ENCODE results near the gene MON1A. TPM values are rescaled to one million over a fixed set of nuclear protein-coding genes. Genes with fewer than 3 reads are reported as not detected.
A peak's percentile ranks its signal among the peaks of the same experiment; 100 is the strongest.
"Not testable (repeated sequence)": the region's sequence is repeated elsewhere in the genome, so short reads cannot be mapped to it uniquely, and the experiment has no call there.

The MON1A gene
- total and polyA plus RNA-seq, 9 donors, result 5.3 to 8.4 (median 7.0) TPM

GRCh38 chr3:49942651-49943050, 13.0 kb upstream of the MON1A start:
- DNase-seq, result no peak
- Histone ChIP-seq H3K27ac (ENCODE audit: low read length) (no peak overlapping the region), H3K4me1 (ENCODE audit: control insufficient read depth, insufficient read depth, low read length) (peaks cover 9% of the 10 kb centered on the region), H3K4me3 (ENCODE audit: low read length) (no peak overlapping the region), H3K27me3 (ENCODE audit: control insufficient read depth, insufficient read depth, low read length) (no peaks in the 10 kb centered on the region), H3K9me3 (replicated peaks; ENCODE audit: control insufficient read depth, low read depth, low read length) (no peaks in the 10 kb centered on the region), H3K36me3 (ENCODE audit: control insufficient read depth, insufficient read depth, low read length) (peaks cover 2% of the 10 kb centered on the region)
- no CpG with 5 or more reads among the region's 2 CpGs for WGBS (ENCODE audit: insufficient coverage)

GRCh38 chr3:49940667-49941249, 11.1 kb upstream of the MON1A start:
- Histone ChIP-seq H3K4me1 (ENCODE audit: control insufficient read depth, insufficient read depth, low read length) (peaks cover 9% of the 10 kb centered on the region), H3K36me3 (ENCODE audit: control insufficient read depth, insufficient read depth, low read length) (peaks cover 2% of the 10 kb centered on the region), H3K27me3 (ENCODE audit: control insufficient read depth, insufficient read depth, low read length) (no peaks in the 10 kb centered on the region), H3K4me3 (ENCODE audit: low read length) (peak overlapping the region; percentile 99), H3K27ac (ENCODE audit: low read length) (peak overlapping the region; percentile 99), H3K9me3 (replicated peaks; ENCODE audit: control insufficient read depth, low read depth, low read length) (no peaks in the 10 kb centered on the region)
- WGBS (ENCODE audit: insufficient coverage), result 0% methylated on average over 6 of the region's 23 CpGs
- DNase-seq, result no peak

DNA sequence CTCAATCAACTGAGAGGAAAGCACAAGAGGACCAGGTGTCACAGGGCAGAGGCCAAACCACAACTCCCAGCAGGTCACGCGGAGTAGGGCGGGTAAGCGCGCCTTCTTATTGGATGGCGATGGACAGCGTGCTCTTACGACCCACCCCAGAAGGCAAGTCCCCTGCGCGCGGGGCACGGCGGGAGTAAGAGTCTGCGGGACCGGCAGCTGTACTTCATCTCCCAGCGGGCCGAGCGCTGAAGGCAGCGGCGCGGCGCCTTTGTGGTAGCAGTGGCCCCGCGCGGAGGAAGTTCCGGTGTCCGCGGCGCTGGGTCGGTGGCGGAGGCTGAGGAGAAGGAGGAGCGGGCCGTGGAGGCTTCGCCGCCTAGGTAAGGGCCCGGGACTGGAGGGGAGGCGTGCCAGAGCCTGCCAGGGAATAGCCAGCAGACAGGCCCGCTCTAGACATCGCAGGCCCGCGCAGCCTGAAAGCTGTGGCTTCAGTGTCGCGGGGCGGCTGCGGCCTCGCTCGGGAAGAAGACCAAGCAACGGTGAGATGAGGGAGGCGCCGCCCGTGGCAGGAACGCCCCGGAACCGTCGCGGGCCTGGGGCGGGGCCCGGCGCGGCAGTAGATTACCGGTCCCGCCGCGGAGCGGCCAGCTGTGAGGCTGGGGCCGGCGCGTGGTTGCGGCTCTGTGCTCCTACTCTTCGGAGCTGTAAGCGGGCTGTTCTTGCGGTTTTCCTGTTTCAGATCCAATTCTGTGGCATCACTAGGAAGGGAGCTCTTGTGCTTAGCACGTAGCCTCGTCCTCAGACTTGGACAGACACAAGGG, 10.5 kb upstream of the MON1A start, which contains the start of gene RBM6:
TSS of gene RBM6 (plus strand) at position 293 of the 809 bp plus-strand sequence. CDS start 22,492 bp downstream, outside the sequence.
- Histone ChIP-seq H3K9me3 (replicated peaks; ENCODE audit: control insufficient read depth, low read depth, low read length) (no peaks in the 10 kb centered on the region), H3K4me3 (ENCODE audit: low read length) (peak within 1 kb of the TSS; percentile 99), H3K36me3 (ENCODE audit: control insufficient read depth, insufficient read depth, low read length) (no peaks in the 10 kb centered on the region), H3K4me1 (ENCODE audit: control insufficient read depth, insufficient read depth, low read length) (peaks cover 9% of the 10 kb centered on the region), H3K27me3 (ENCODE audit: control insufficient read depth, insufficient read depth, low read length) (no peaks in the 10 kb centered on the region), H3K27ac (ENCODE audit: low read length) (peak within 1 kb of the TSS; percentile 99)
- WGBS (ENCODE audit: insufficient coverage), result under 1% methylated on average over 74 of the region's 74 CpGs
- peak; percentile 99 for DNase-seq

DNA sequence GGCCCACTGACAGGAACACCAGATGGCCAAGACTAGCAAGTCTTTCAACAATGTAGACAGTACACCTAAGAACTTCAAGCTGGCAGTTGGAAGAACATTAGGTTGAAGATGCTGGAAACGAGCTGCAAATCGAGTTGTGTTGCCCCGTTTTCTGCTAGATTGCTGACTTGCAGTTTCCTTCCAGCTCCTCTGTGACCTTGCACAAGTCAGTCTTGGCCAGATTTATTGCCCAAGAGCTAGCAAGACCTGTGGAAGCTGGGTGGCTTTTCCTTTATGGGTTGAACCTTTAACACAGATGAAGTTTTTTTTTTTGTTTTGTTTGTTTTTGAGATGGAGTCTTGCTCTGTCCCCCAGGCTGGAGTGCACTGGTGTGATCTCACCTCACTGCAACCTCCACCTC, 7.5 kb upstream of the MON1A start:
- Histone ChIP-seq H3K36me3 (ENCODE audit: control insufficient read depth, insufficient read depth, low read length) (no peaks in the 10 kb centered on the region), H3K4me1 (ENCODE audit: control insufficient read depth, insufficient read depth, low read length) (peaks cover 9% of the 10 kb centered on the region), H3K9me3 (replicated peaks; ENCODE audit: control insufficient read depth, low read depth, low read length) (no peaks in the 10 kb centered on the region), H3K27me3 (ENCODE audit: control insufficient read depth, insufficient read depth, low read length) (no peaks in the 10 kb centered on the region), H3K27ac (ENCODE audit: low read length) (no peak overlapping the region), H3K4me3 (ENCODE audit: low read length) (no peak overlapping the region)
- WGBS (ENCODE audit: insufficient coverage), result 32% methylated on average over 3 of the region's 3 CpGs
- DNase-seq, result no peak

GRCh38 chr3:49932281-49932680, 2.7 kb upstream of the MON1A start:
- WGBS (ENCODE audit: insufficient coverage), result 94% methylated on average over 7 of the region's 15 CpGs
- H3K27me3 ChIP-seq (ENCODE audit: control insufficient read depth, insufficient read depth, low read length), result not testable (repeated sequence)

GRCh38 chr3:49930922-49931321, 1.3 kb upstream of the MON1A start:
- peaks cover 3% of the 10 kb centered on the region for H3K36me3 ChIP-seq (ENCODE audit: control insufficient read depth, insufficient read depth, low read length)
- no peak overlapping the region for H3K27ac ChIP-seq (ENCODE audit: low read length)
- no peak for DNase-seq
- H3K4me1 ChIP-seq (ENCODE audit: control insufficient read depth, insufficient read depth, low read length), result peaks cover 14% of the 10 kb centered on the region
- H3K27me3 ChIP-seq (ENCODE audit: control insufficient read depth, insufficient read depth, low read length), result no peaks in the 10 kb centered on the region
- no peak overlapping the region for H3K4me3 ChIP-seq (ENCODE audit: low read length)
- no peaks in the 10 kb centered on the region for H3K9me3 ChIP-seq (replicated peaks; ENCODE audit: control insufficient read depth, low read depth, low read length)
- 67% methylated on average over 1 of the region's 1 CpG for WGBS (ENCODE audit: insufficient coverage)

More at GRCh38 chr3:49932281-49932680, 2.7 kb upstream of the MON1A start:
- DNase-seq; H3K27ac ChIP-seq (ENCODE audit: low read length); H3K36me3 ChIP-seq (ENCODE audit: control insufficient read depth, insufficient read depth, low read length); H3K9me3 ChIP-seq (replicated peaks; ENCODE audit: control insufficient read depth, low read depth, low read length); H3K4me3 ChIP-seq (ENCODE audit: low read length): not testable (repeated sequence)
- H3K4me1 ChIP-seq (ENCODE audit: control insufficient read depth, insufficient read depth, low read length), result peaks cover 14% of the 10 kb centered on the region

DNA sequence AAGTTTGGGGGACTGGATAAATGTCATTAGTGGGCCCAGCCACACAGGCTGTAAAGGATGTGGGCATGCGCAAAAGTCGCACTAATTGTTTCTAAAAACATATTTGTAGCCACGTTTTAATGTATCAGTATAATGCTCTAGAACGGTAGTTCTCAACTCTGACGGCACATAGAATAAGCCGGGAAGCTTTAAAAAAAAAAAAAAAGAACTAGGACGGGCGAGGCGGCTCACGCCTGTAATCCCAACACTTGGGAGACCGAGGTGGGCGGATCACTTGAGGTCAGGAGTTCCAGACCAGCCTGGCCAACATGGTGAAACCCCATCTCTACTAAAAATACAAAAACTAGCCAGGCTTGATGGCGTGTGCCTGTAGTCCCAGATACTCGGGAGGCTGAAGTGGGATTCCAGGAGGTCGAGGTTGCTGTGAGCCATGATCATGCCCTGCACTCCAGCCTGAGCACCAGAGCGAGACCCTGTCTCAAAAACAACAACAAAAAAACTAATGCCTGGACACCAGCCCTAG, 618 bp upstream of the MON1A start:
- no peaks in the 10 kb centered on the region for H3K27me3 ChIP-seq (ENCODE audit: control insufficient read depth, insufficient read depth, low read length)
- 50% methylated on average over 1 of the region's 16 CpGs for WGBS (ENCODE audit: insufficient coverage)
- H3K27ac ChIP-seq (ENCODE audit: low read length), result peak overlapping the region; percentile 97
- H3K4me3 ChIP-seq (ENCODE audit: low read length), result peak overlapping the region; percentile 92
- DNase-seq, result no peak
- no peaks in the 10 kb centered on the region for H3K9me3 ChIP-seq (replicated peaks; ENCODE audit: control insufficient read depth, low read depth, low read length)
- H3K4me1 ChIP-seq (ENCODE audit: control insufficient read depth, insufficient read depth, low read length), result peaks cover 14% of the 10 kb centered on the region
- peaks cover 3% of the 10 kb centered on the region for H3K36me3 ChIP-seq (ENCODE audit: control insufficient read depth, insufficient read depth, low read length)

DNA sequence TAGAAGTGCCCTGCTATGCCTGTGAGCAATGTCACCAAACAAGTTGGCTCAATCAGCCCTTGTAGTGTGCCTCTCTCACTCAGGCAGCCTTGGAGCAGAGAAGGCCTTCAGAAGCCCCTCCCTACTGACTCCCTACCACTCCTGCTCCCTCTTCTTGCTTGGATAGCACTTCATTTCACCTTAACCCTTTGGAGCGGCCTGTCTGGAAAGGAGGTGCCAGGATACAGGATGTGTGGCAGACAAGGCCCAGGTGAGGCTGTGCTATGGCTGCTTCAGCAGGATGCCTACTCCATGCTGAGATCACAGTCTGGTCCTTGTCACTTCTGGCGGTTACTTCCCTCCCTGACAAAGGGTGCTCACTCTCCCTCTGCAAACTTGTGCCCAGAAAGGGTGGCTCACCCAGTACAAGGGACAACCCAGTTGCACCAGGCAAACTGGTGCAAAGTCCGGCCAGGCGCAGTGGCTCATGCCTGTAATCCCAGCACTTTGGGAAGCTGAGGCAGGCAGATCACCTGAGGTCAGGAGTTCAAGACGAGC, 1.1 kb downstream of the MON1A start:
- 100% methylated on average over 2 of the region's 5 CpGs for WGBS (ENCODE audit: insufficient coverage)
- peaks cover 6% of the 10 kb centered on the region for H3K36me3 ChIP-seq (ENCODE audit: control insufficient read depth, insufficient read depth, low read length)
- no peak overlapping the region for H3K27ac ChIP-seq (ENCODE audit: low read length)
- no peaks in the 10 kb centered on the region for H3K27me3 ChIP-seq (ENCODE audit: control insufficient read depth, insufficient read depth, low read length)
- H3K9me3 ChIP-seq (replicated peaks; ENCODE audit: control insufficient read depth, low read depth, low read length), result no peaks in the 10 kb centered on the region
- no peak for DNase-seq
- peaks cover 14% of the 10 kb centered on the region for H3K4me1 ChIP-seq (ENCODE audit: control insufficient read depth, insufficient read depth, low read length)
- no peak overlapping the region for H3K4me3 ChIP-seq (ENCODE audit: low read length)

DNA sequence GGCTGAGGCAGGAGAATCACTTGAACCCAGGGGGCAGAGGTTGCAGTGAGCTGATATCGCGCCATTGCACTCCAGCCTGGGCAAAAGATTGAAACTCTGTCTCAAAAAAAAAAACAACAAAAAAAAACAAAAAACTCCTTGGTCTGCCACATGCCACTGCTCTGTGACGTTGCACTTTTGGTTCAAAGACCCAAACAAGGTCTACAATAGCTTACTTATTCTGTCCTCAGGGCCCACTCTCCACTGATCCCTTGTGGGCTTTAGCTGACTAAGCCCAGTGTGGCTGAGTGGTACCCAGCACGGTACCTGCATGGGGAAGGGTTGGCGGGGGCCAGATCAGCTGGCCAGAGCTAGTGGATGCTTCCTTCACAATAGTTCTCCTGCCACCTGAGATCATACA, 1.8 kb downstream of the MON1A start:
- Histone ChIP-seq H3K36me3 (ENCODE audit: control insufficient read depth, insufficient read depth, low read length) (peaks cover 6% of the 10 kb centered on the region), H3K4me3 (ENCODE audit: low read length) (no peak overlapping the region), H3K9me3 (replicated peaks; ENCODE audit: control insufficient read depth, low read depth, low read length) (no peaks in the 10 kb centered on the region), H3K27ac (ENCODE audit: low read length) (no peak overlapping the region), H3K27me3 (ENCODE audit: control insufficient read depth, insufficient read depth, low read length) (no peaks in the 10 kb centered on the region), H3K4me1 (ENCODE audit: control insufficient read depth, insufficient read depth, low read length) (peaks cover 14% of the 10 kb centered on the region)
- WGBS (ENCODE audit: insufficient coverage), result 89% methylated on average over 5 of the region's 5 CpGs
- DNase-seq, result no peak

GRCh38 chr3:49926117-49926728, 3.4 kb downstream of the MON1A start:
- Histone ChIP-seq H3K36me3 (ENCODE audit: control insufficient read depth, insufficient read depth, low read length) (peaks cover 6% of the 10 kb centered on the region), H3K9me3 (replicated peaks; ENCODE audit: control insufficient read depth, low read depth, low read length) (no peaks in the 10 kb centered on the region), H3K4me3 (ENCODE audit: low read length) (no peak overlapping the region), H3K4me1 (ENCODE audit: control insufficient read depth, insufficient read depth, low read length) (peaks cover 14% of the 10 kb centered on the region), H3K27me3 (ENCODE audit: control insufficient read depth, insufficient read depth, low read length) (no peaks in the 10 kb centered on the region), H3K27ac (ENCODE audit: low read length) (no peak overlapping the region)
- 77% methylated on average over 2 of the region's 4 CpGs for WGBS (ENCODE audit: insufficient coverage)
- no peak for DNase-seq
